Adrenal gland (tissue), 5 donors: ENCODE data around the gene ENO4.

Source experiments
- POLR2A ChIP-seq, 2 donors: fragments of 450-650 bp; IDR thresholded peaks; one replicate each; pipeline ENCODE4 v1.6.1; 2017; ENCODE audit warnings: antibody characterized with exemption in 2 of 2, mild to moderate bottlenecking in 2 of 2, moderate library complexity in 1 of 2
- TF ChIP-seq, protein P1 (sequence below), 6 experiments: fragments of 450-650 bp in 4 of 6; fragments of 200-600 bp in 2 of 6; sonication (generic) in 1 of 6; IDR thresholded peaks; 1 replicate in 5 of 6; 2 replicates in 1 of 6; pipeline versions ENCODE4 v1.5.1 to v1.8.0; 2016 to 2021; ENCODE audit warnings: antibody characterized with exemption in 6 of 6, mild to moderate bottlenecking in 2 of 6, moderate library complexity in 1 of 6
- donor health status: DM: no; HTN: no; CAD: no.

DNA sequence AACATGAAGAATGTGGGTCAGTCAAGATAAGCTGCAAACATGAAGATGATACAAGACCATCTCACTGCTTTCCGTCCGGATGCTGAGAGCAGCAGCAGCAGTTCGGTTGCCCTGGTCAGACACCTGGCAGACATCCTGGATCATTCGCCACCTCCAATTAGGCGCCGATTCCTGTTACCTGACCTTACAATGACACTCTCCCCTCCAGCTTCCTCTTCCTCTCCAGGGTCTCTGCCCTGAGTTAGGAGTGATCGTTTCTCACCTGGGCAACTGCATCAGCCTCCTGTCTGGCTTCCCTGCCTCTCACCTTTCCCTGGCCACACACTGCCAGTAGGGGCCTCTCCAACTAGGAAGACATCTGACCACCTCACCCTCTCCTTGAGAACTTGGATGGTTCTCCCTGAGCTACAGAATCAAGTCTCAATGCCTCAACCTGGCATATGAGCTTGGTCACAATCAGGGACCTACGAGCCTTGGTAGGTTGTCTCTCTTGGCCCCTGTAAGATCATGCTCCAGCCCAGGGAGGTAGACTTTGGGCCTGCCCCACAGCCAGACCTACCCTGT, 31.4 kb upstream of the ENO4 start:
- TF ChIP-seq, protein P1, sequence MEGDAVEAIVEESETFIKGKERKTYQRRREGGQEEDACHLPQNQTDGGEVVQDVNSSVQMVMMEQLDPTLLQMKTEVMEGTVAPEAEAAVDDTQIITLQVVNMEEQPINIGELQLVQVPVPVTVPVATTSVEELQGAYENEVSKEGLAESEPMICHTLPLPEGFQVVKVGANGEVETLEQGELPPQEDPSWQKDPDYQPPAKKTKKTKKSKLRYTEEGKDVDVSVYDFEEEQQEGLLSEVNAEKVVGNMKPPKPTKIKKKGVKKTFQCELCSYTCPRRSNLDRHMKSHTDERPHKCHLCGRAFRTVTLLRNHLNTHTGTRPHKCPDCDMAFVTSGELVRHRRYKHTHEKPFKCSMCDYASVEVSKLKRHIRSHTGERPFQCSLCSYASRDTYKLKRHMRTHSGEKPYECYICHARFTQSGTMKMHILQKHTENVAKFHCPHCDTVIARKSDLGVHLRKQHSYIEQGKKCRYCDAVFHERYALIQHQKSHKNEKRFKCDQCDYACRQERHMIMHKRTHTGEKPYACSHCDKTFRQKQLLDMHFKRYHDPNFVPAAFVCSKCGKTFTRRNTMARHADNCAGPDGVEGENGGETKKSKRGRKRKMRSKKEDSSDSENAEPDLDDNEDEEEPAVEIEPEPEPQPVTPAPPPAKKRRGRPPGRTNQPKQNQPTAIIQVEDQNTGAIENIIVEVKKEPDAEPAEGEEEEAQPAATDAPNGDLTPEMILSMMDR (IDR thresholded peaks at IDR 0.05): no peak
- no peak for TF ChIP-seq POLR2A (IDR thresholded peaks at IDR 0.05)
